GM20431 (cell line): ENCODE results near the gene HOXD8.

ENCODE experiments used
- in situ Hi-C: fragments of 300-500 bp; cut with MseI, MboI; formaldehyde crosslinking; loops from one replicate; pipeline ENCODE4 v1.15.0; 2020; ENCODE audit warnings: low sequenced_read_pairs; ENCODE audit not compliant: unreplicated experiment

The HOXD8 gene

DNA sequence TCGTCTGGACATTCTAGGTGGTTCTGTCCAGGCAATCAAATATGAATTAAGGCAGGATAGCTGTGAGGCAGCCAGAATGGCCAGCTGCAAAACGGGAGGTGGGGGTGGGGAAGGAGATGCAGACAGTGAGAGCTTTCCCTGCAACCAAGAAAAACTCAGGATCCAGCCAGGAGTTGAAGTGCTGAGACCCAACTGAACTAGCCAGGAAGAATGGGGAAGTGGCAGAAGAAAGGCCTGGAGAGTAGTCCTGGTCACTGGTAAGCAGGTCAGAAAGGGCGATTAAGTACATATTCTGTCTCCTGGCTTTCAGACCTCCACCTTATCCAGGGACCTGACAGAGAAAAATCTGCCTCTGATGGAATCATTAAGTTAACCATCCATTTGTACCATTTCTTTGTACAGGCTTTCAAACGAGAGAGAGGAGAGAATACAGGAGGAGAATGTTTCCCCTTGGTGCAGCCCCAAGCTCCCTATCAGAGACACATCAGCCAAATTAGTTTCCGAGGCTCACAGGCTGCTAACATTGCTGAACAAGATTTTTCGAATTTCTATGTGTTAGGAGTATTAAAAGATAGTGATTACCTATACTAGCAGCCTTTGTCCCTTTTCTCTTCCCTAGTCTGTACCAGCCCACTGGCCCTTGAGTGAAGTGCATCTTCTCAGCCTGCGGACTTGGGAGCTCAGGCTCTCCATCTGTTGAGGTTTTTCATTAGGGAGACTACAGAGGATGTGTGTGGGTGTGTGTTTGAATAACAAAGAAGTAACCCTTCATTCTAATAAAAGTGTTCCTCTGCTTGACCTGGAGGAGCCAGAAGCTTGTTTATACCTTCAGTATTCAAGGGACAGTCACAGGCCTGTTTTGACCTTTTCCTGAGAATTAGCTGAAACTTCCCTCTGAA is 46.5 kb downstream of the HOXD8 start:
- in situ Hi-C loops, result no loop called here

DNA sequence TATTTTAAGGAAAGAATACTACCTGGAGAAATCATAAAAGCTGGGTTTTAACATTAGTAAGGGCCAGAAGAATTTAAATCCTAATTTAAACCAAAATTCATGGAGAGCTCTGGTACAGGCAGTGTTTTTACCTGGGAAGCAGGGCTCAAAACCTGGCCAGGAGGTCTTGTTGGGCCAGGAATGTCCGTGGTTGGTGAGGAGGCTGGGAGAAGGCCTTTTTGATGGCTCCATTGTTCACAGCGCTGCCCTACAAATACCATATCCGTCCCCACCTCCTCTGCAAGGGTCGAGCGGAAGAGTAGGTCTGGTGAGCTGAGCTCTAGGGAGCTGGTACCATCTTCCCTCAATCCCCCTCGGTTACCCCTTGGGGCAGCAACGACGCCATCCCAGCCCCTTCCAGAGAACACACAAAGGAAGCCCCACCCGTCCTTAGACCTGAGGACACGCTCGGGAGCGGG is 48.1 kb downstream of the HOXD8 start:
- in situ Hi-C loops, result no loop called here

- in situ Hi-C loops, result no loop called here
These were observed 48.7 kb downstream of the HOXD8 start for GRCh38 chr2:176178038-176178756.

- in situ Hi-C loops, result no loop called here
These were observed 49.3 kb downstream of the HOXD8 start for GRCh38 chr2:176178757-176179295.

- in situ Hi-C loops, result no loop called here
These were observed 52.0 kb downstream of the HOXD8 start for GRCh38 chr2:176181551-176181950.
